Activated T-cell treated with anti-CD3 and anti-CD28 coated beads, Interleukin-2, amount 50 U/mL, for 72 hours (primary cell): ENCODE results near the gene PRSS22. TPM values are rescaled to one million over a fixed set of nuclear protein-coding genes. Genes with fewer than 3 reads are reported as not detected.

Experiments
- ATAC-seq, 2 donors: fragments of 150-1000 bp; cut with Tn5 transposase; replicated peaks in 1 of 2; 2 replicates each; pipeline ENCODE4 v1.10.0; 2021; ENCODE audit warnings: moderate library complexity in 2 of 2, mild to moderate bottlenecking in 1 of 2
- DNase-seq, 2 donors: peaks; one replicate each; pipeline ENCODE4 v3.0.0; 2021 to 2022; ENCODE audit warnings: mixed read lengths in 1 of 2
- H3K27ac Mint-ChIP-seq: one replicate; pipeline ENCODE4 v1.8.0; 2022; ENCODE audit warnings: mild to moderate bottlenecking, moderate library complexity, mixed read lengths
- H3K27me3 Mint-ChIP-seq: one replicate; pipeline ENCODE4 v1.8.0; 2022; ENCODE audit warnings: low read depth, mixed read lengths
- H3K36me3 Mint-ChIP-seq, 2 donors: one replicate each; pipeline ENCODE4 v1.8.0; 2022; ENCODE audit warnings: mixed read lengths in 2 of 2, mild to moderate bottlenecking in 1 of 2; ENCODE audit not compliant: insufficient read depth in 2 of 2
- H3K4me1 Mint-ChIP-seq: one replicate; pipeline ENCODE4 v1.8.0; 2022; ENCODE audit warnings: low read depth, mixed read lengths
- H3K4me3 Mint-ChIP-seq, 2 donors: one replicate each; pipeline ENCODE4 v1.8.0; 2022; ENCODE audit warnings: mild to moderate bottlenecking in 2 of 2, mixed read lengths in 2 of 2, moderate library complexity in 2 of 2
- H3K9me3 Mint-ChIP-seq, 2 donors: one replicate each; pipeline ENCODE4 v1.8.0; 2022; ENCODE audit warnings: mixed read lengths in 2 of 2
- total RNA-seq, 2 donors: library from RNA; stranded (reverse); gene quantifications; one replicate each; pipeline ENCODE4 v1.2.3, GENCODE V29; 2022

PRSS22 gene
- total RNA-seq, 2 donors from 2014 or later = 1.1 TPM; not detected in 1

GRCh38 chr16:2806286-2806685, 51.7 kb downstream of the PRSS22 start:
- H3K4me3 Mint-ChIP-seq = no peak overlapping the region
- H3K27ac Mint-ChIP-seq = no peak overlapping the region
- H3K27me3 Mint-ChIP-seq = peaks cover 27% of the 10 kb centered on the region
- H3K4me1 Mint-ChIP-seq = no peaks in the 10 kb centered on the region
- DNase-seq (no peak), ATAC-seq (no peak)
- peaks cover 6 to 9% of the 10 kb centered on the region in 2 donors for H3K9me3 Mint-ChIP-seq
- peaks cover 0 to 5% of the 10 kb centered on the region in 2 donors for H3K36me3 Mint-ChIP-seq

GRCh38 chr16:2804728-2805127, 53.2 kb downstream of the PRSS22 start:
- no peak for ATAC-seq
- DNase-seq = no peak
- Mint-ChIP-seq H3K36me3 (peaks cover 0 to 5% of the 10 kb centered on the region in 2 donors), H3K4me3 (no peak overlapping the region), H3K27ac (no peak overlapping the region), H3K4me1 (no peaks in the 10 kb centered on the region), H3K27me3 (peaks cover 27% of the 10 kb centered on the region), H3K9me3 (peaks cover 6 to 9% of the 10 kb centered on the region in 2 donors)

- H3K36me3 Mint-ChIP-seq = peaks cover 0 to 5% of the 10 kb centered on the region in 2 donors
- no peaks in the 10 kb centered on the region for H3K4me1 Mint-ChIP-seq
- H3K27me3 Mint-ChIP-seq = peaks cover 19% of the 10 kb centered on the region
- H3K27ac Mint-ChIP-seq = no peak overlapping the region
- H3K9me3 Mint-ChIP-seq = peaks cover 3 to 9% of the 10 kb centered on the region in 2 donors
- ATAC-seq = no peak
- DNase-seq = no peak
- H3K4me3 Mint-ChIP-seq = no peak overlapping the region
Measured at GRCh38 chr16:2803545-2804195, 54.3 kb downstream of the PRSS22 start.

Other genes starting within 250 kb of the PRSS22 start
- gene KCTD5, start 175.6 kb downstream of the PRSS22 start, total RNA-seq = 10 to 100 TPM; 44.8 to 50.2 TPM
- gene PRSS27, start 137.9 kb downstream of the PRSS22 start, total RNA-seq = 1 to 10 TPM; 7.6 to 8.8 TPM
- 100 to 1,000 TPM; 696 to 731 TPM for gene SRRM2, start 105.5 kb downstream of the PRSS22 start, total RNA-seq
- gene ELOB, start 80.9 kb downstream of the PRSS22 start, total RNA-seq = 100 to 1,000 TPM; 158 to 208 TPM
- gene PRSS33, start 70.6 kb downstream of the PRSS22 start, total RNA-seq = under 1 TPM in 1 of 2 donors, not detected in 1; 0.46 TPM
- gene PRSS41, start 59.7 kb downstream of the PRSS22 start, total RNA-seq = under 1 TPM in 1 of 2 donors, not detected in 1; 0.29 TPM
- 10 to 100 TPM in 1 of 2 donors, 1 to 10 TPM in 1; 2.4 to 10.3 TPM for gene PRSS21, start 40.9 kb downstream of the PRSS22 start, total RNA-seq
- gene ZG16B, start 27.9 kb downstream of the PRSS22 start, total RNA-seq = 1 to 10 TPM; 3.9 to 8.5 TPM
- 10 to 100 TPM; 26.4 to 29.1 TPM for gene FLYWCH2, start 25.0 kb upstream of the PRSS22 start, total RNA-seq
- gene FLYWCH1, start 53.8 kb upstream of the PRSS22 start, total RNA-seq = 10 to 100 TPM; 68.5 to 76.4 TPM
- under 1 TPM; 0.12 TPM for gene KREMEN2, start 106.1 kb upstream of the PRSS22 start, total RNA-seq
- gene PAQR4, start 111.2 kb upstream of the PRSS22 start, total RNA-seq = 10 to 100 TPM; 31.9 to 40.0 TPM
- 100 to 1,000 TPM in 1 of 2 donors, 10 to 100 TPM in 1; 96.1 to 112 TPM for gene PKMYT1, start 122.3 kb upstream of the PRSS22 start, total RNA-seq
- gene CLDN9, start 154.8 kb upstream of the PRSS22 start, total RNA-seq = under 1 TPM in 1 of 2 donors, not detected in 1; 0.14 TPM
- gene CLDN6, start 160.0 kb upstream of the PRSS22 start, total RNA-seq = not detected
- gene TNFRSF12A, start 162.2 kb upstream of the PRSS22 start, total RNA-seq = 1 to 10 TPM; 3.9 to 4.0 TPM
- gene HCFC1R1, start 165.8 kb upstream of the PRSS22 start, total RNA-seq = 10 to 100 TPM; 27.6 to 32.8 TPM
- 10 to 100 TPM; 49.1 to 50.9 TPM for gene THOC6, start 165.9 kb upstream of the PRSS22 start, total RNA-seq
- gene BICDL2, start 178.8 kb upstream of the PRSS22 start, total RNA-seq = under 1 TPM in 1 of 2 donors, not detected in 1; 0.30 TPM
- 1 to 10 TPM; 2.3 to 5.2 TPM for gene MMP25, start 188.4 kb upstream of the PRSS22 start, total RNA-seq
- 1,000 to 10,000 TPM; 1,427 to 2,251 TPM for gene IL32, start 207.5 kb upstream of the PRSS22 start, total RNA-seq
- gene ZSCAN10, start 241.1 kb upstream of the PRSS22 start, total RNA-seq = under 1 TPM; 0.28 to 0.48 TPM